ENCODE measurements around the gene GRPEL1. TPM values are rescaled to one million over a fixed set of nuclear protein-coding genes. Genes with fewer than 3 reads are reported as not detected.

The GRPEL1 gene
- total RNA-seq, 1 experiment from 2014 or later, result 40.7 TPM

DNA sequence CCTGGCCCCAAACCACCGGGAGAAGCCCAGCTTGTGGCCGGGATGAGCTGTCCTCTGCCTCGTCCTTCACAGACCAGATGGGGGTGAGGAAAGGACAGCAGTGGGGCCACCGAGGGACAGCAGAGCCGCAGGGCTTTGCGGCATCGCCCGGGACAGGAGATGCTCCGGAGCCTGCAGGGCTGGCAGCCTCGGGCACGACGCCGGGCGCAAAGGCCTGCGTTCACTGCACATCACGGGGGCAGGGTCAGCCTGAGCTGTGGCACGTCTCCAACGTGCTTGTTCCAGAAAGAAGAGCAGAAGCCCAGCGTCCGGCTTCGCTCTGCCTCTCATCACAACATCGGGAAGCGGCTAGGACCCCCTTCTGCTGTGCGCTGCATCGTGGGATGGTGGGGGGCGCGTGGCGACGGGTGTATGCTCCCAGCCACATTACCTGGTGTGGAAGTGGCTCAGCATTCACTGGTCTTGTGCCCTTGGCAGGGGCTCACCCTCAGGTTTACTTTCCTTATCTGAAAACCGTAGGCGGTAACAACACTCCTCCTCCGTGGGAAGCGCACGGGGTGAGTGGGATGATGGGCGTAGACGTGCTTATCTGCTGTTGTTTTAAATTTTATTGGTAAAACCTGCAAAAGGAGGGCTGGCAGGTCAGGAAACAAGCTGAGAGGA lies 17.3 kb downstream of the GRPEL1 start:
- H3K14ac ChIP-seq (ENCODE audit: insufficient read depth, low read length), result no peak overlapping the region

More for the DNA sequence above, 17.3 kb downstream of the GRPEL1 start:
- H3K9me3 Mint-ChIP-seq, result no peaks in the 10 kb centered on the region
- Histone ChIP-seq H4K91ac (ENCODE audit: insufficient read length, low read depth, low read length) (no peak overlapping the region), H2BK12ac (ENCODE audit: insufficient read length, low read depth, low read length) (no peak overlapping the region), H3T11ph (ENCODE audit: low read length) (no peak overlapping the region), H3K27ac (ENCODE audit: insufficient read length, low read depth, low read length) (no peak overlapping the region), H3K79me1 (ENCODE audit: insufficient read depth, low read depth, low read length, poor library complexity, severe bottlenecking) (no peaks in the 10 kb centered on the region), H3K4ac (ENCODE audit: low read depth, low read length) (no peak overlapping the region), H3K9me3 (ENCODE audit: control insufficient read depth, low read depth, low read length) (no peaks in the 10 kb centered on the region), H3K27me3 (ENCODE audit: insufficient read depth, low read length) (no peaks in the 10 kb centered on the region), H3K18ac (ENCODE audit: insufficient read length, low read depth, low read length) (no peak overlapping the region), H2AK5ac (ENCODE audit: insufficient read length, low read length) (no peak overlapping the region), H3K23me2 (ENCODE audit: insufficient read length, low read depth, low read length, poor library complexity, severe bottlenecking) (no peaks in the 10 kb centered on the region), H3K56ac (ENCODE audit: insufficient read length, low read depth, low read length) (no peak overlapping the region), H2AFZ (ENCODE audit: low read length) (no peak overlapping the region), H3K23ac (ENCODE audit: insufficient read length, low read depth, low read length) (no peak overlapping the region), H4K8ac (replicated peaks; ENCODE audit: insufficient read length, low read depth, low read length) (no peak overlapping the region), H3K9ac (ENCODE audit: extremely low read depth, insufficient read length, low read length) (no peak overlapping the region), H4K20me1 (ENCODE audit: control insufficient read depth, insufficient read depth, insufficient read length) (no peaks in the 10 kb centered on the region), H2BK15ac (ENCODE audit: low read depth, low read length) (no peak overlapping the region), H3K4me1 (ENCODE audit: insufficient read depth, low read length) (no peaks in the 10 kb centered on the region), H2BK20ac (ENCODE audit: low read depth, low read length, poor library complexity, severe bottlenecking) (no peak overlapping the region), H3K79me2 (ENCODE audit: insufficient read depth, low read length) (peaks cover 8% of the 10 kb centered on the region), H4K5ac (ENCODE audit: insufficient read length, low read depth, low read length) (no peak overlapping the region), H2BK5ac (ENCODE audit: insufficient read length, low read length) (no peak overlapping the region), H2BK120ac (ENCODE audit: low read depth, low read length, poor library complexity, severe bottlenecking) (no peak overlapping the region), H3K4me2 (ENCODE audit: insufficient read depth, insufficient read length, low read length) (no peak overlapping the region)
- H3K4me1 Mint-ChIP-seq, result peaks cover 15 to 27% of the 10 kb centered on the region in 2 experiments
- H3K4me3 Mint-ChIP-seq, result no peak overlapping the region
- no CpG with 5 or more reads among the region's 36 CpGs for WGBS (ENCODE audit: extremely low coverage, insufficient read length, low lambda C conversion rate)
- TF ChIP-seq, protein P1, sequence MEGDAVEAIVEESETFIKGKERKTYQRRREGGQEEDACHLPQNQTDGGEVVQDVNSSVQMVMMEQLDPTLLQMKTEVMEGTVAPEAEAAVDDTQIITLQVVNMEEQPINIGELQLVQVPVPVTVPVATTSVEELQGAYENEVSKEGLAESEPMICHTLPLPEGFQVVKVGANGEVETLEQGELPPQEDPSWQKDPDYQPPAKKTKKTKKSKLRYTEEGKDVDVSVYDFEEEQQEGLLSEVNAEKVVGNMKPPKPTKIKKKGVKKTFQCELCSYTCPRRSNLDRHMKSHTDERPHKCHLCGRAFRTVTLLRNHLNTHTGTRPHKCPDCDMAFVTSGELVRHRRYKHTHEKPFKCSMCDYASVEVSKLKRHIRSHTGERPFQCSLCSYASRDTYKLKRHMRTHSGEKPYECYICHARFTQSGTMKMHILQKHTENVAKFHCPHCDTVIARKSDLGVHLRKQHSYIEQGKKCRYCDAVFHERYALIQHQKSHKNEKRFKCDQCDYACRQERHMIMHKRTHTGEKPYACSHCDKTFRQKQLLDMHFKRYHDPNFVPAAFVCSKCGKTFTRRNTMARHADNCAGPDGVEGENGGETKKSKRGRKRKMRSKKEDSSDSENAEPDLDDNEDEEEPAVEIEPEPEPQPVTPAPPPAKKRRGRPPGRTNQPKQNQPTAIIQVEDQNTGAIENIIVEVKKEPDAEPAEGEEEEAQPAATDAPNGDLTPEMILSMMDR (conservative IDR thresholded peaks at IDR 0.05), result no peak
- no peaks in the 10 kb centered on the region for H3K27me3 Mint-ChIP-seq (ENCODE audit: low read depth)
- peak overlapping the region in 1 of 3 experiments; percentile 40; a peak in 2 of 7 replicates for H3K27ac Mint-ChIP-seq
- peaks cover 4 to 15% (median 8%) of the 10 kb centered on the region in 3 experiments; a peak in 6 of 7 replicates for H3K36me3 Mint-ChIP-seq (ENCODE audit: insufficient read depth in 1 of 3, low read depth in 3 of 3)
- no peak for DNase-seq

Data from H9 (cell line).